ENCODE measurements around the gene FYN.

DNA sequence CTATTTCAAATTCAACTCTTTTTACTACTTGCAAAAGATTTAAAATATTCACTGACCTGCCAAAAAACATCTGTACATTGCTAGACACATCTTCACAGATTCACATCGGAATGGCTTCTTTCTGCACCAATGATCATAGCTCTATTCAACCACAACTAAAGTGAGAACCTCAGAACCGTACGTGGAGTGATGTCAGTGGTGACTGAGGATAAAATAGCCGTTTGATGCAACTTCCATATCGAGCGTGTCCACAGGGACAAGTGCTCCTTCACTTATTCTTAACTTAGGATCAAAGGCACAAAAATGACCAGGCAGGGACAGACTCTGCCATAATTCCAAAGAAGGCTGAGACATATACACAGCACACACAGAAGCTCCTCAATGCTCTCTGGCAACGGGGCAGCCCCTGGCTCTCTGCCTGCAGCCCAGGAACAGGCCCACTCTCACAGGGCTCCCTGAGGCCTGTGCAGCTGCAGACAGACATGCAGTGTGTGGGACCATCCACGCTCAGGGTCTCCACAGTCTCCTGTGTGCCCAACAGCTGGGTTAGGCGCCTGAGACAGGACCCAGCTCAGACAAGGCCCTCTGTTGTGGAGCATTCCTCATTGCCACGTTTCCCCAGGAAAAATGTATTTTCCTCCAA lies 22.8 kb downstream of the FYN start:
- no peak for TF ChIP-seq CTCF (IDR thresholded peaks at IDR 0.05; ENCODE audit: low read depth, low read length)
- no peak for TF ChIP-seq POLR2A (IDR thresholded peaks at IDR 0.05; ENCODE audit: extremely low read depth, insufficient read length)
